Measurements from ENCODE around the gene MDM1.

DNA sequence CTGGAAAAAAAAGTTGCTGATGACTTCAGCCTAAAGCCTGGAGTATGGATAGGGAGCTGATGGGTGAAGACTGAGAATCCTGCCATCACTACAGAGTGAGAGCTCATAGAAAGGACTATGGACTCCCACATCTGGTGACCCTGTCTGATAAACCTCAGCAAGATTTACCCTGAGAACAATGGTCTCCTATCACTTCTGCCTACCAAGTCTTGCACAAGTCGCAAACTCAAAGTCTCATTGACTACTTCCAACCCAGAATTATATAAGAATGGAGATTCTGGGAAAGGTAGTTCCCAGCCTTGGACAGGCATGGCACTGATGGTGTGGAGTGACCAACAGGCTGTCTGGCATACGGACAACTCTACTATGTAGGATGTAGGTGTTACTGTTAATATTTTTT lies 9.7 kb upstream of the MDM1 start:
- TF ChIP-seq, protein P1, sequence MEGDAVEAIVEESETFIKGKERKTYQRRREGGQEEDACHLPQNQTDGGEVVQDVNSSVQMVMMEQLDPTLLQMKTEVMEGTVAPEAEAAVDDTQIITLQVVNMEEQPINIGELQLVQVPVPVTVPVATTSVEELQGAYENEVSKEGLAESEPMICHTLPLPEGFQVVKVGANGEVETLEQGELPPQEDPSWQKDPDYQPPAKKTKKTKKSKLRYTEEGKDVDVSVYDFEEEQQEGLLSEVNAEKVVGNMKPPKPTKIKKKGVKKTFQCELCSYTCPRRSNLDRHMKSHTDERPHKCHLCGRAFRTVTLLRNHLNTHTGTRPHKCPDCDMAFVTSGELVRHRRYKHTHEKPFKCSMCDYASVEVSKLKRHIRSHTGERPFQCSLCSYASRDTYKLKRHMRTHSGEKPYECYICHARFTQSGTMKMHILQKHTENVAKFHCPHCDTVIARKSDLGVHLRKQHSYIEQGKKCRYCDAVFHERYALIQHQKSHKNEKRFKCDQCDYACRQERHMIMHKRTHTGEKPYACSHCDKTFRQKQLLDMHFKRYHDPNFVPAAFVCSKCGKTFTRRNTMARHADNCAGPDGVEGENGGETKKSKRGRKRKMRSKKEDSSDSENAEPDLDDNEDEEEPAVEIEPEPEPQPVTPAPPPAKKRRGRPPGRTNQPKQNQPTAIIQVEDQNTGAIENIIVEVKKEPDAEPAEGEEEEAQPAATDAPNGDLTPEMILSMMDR (IDR thresholded peaks at IDR 0.05), result no peak
- TF ChIP-seq POLR2A (IDR thresholded peaks at IDR 0.05), result no peak

Measured in thyroid gland (tissue), 4 donors.